Measurements from ENCODE around the gene TRAPPC5.

TRAPPC5 gene

DNA sequence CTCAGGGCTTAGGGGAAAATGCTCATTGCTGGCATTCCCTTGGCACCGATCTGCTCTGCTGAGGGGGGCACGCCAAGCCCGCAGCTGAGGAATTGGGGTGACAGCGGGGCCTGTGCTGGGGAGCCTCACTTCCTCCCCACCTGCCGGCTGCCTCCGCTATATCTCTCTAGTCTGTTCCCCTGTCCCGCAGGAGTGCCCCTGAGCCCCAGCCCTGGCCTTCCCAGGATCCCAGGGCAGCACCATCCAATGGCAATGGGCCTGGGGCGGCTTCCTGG lies 34.3 kb upstream of the TRAPPC5 start:
- no peak for DNase-seq

- no peak for DNase-seq
Measured at GRCh38 chr19:7647156-7647555, 33.5 kb upstream of the TRAPPC5 start.

DNA sequence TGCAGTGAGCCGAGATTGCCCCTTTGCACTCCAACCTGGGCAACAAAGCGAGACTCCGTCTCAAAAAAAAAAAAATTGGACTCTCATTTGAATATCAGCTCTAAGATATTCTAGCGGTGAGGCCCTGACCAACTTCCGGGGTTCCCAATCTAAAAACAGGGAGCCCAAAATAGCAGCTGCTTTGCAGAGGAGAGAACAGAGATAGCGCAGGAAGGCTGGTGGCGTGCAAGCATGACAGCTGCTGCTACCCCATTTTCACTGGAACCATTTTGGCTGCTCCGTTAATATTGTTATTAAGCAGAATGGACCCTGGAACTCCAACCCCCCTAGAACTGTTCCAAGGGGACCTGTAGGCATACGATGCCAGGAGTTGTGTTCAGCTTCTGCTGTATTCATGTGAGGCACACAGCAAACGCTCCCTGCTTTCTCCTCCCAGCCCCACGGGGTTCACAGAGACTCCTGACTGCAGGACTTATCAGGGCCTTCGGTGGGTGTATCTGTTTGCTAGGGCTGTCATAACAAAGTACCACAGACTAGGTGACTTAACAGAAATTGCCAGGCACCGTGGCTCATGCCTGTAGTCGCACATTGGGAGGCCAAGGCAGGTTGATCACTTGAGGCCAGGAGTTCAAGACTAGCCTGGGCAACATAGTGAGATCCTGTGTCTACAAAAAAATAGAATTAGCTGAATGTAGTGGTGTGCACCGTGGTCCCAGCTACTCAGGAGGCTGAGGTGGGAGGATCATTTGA lies 32.2 kb upstream of the TRAPPC5 start:
- no peak for DNase-seq

- no peak for DNase-seq
Measured at GRCh38 chr19:7650148-7650547, 30.5 kb upstream of the TRAPPC5 start.

GRCh38 chr19:7652061-7652641 lies 28.5 kb upstream of the TRAPPC5 start:
- DNase-seq, result peak; percentile 89

DNA sequence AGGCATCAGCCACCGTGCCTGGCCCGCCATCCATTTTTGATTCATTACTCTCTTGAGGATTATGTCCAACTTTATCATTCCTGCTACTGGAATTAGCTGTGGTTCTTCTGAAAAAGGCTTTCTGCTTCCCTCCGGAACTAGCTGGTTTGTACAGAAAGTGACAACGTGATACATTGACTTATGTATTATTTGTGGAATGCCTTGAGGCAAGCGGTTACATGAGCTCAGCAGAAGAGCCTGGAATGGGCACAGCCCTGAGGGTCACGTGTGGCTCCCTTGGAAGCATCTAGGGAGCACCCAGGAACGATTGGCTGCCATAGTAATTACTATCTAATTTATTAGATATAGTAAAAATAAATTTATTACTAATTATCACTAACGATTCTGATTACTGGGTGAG lies 26.2 kb upstream of the TRAPPC5 start:
- no peak for DNase-seq

DNA sequence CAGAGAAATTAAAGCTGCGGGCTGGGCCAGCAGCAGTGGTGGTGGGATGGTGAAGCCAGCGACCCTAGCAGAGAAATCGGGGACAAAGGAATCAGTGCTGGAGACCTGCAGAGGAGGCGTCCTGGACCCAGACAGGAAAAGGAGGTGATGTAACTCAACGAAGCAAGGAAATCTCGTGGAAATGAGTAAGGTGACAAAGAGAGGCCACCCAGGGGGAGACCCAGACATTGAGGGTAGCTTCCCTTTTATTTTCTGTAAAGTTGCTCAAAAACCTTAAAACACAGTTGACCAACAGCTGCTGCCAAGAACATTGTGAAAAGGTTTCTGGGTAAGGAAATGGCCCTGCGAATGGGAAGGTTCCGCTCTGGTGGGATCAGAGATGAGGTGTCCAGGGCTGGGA lies 25.1 kb upstream of the TRAPPC5 start:
- no peak for DNase-seq

GRCh38 chr19:7657131-7657751 lies 23.4 kb upstream of the TRAPPC5 start:
- DNase-seq, result no peak

GRCh38 chr19:7658219-7658686 lies 22.4 kb upstream of the TRAPPC5 start:
- peak; percentile 75 for DNase-seq

DNA sequence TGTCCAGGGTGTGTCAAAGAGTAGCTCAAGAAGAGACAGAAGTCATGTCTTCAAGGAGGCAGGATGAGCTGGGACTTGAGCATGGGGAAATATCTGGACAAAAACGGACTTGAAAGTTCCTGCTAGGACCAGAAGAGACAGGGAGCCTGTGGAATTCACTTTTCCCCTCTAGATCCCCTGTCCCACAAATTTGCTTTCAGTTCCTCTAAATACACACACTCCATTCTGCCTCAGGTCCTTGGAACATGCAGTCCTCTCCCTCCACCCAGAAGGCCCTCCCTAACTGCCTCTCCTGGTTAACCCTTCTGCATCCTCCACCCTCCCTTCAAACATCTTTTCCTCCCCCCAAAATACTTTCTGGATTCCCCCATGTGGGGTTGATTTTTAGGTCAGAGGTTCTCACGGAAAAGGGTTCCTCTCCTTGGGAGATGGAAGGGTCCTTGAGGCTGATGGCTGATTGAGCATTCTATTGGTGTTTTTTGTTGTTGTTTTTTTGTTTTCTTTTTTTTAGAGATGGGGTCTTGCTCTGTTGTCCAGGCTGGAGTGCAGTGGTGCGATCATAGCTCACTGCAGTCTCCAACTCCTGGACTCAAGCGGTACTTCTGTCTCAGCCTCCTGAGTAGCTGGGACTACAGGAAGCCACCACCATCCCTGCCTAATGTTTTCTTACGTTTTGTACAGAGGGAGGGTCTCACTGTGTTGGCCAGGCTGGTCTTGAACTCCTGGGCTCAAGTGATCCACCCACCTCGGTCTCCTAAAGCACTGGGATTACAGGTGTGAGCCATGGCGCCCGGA lies 18.7 kb upstream of the TRAPPC5 start:
- no peak for DNase-seq

GRCh38 chr19:7662657-7663056 lies 18.0 kb upstream of the TRAPPC5 start:
- no peak for DNase-seq

GRCh38 chr19:7663706-7664105 lies 16.9 kb upstream of the TRAPPC5 start:
- no peak for DNase-seq

DNA sequence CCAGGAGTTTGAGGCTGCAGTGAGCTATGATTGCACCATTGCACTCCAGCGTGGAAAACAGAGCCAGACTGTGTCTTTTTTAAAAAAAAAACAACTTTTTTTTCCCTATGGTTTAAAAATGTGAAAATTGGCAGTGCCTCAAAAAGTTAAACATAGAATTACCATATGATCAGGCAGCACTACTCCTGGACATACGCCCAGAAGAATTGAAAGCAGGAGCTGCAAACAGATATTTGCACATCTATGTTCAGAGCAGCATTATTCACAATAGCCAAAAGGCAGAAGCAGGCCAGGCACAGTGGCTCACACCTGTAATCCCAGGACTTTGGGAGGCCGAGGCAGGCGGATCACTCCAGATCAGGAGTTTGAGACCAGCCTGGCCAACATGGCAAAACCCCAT lies 15.6 kb upstream of the TRAPPC5 start:
- no peak for DNase-seq

DNA sequence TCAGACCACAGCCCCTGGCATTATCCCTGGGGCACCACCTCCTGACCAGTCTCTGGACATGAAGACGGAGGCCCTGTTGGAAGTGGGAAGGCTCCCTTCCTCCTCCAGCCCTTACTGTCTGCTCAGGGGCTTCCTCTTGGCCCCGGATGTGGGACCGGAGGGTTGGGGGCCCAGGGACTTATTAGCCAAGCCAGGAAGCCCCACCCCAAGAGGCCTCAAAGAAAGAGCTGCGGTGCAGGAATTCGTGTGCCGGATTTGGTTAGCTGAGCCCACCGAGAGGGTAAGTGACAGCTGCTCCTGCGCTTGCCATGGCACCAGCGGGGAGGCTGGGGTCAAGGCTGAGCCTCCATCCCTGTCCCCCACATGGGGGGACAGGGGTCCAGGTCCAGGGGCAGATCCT lies 11.8 kb upstream of the TRAPPC5 start, which contains the start of gene RETN:
RETN (plus strand) TSS at position 208 of the 400 bp plus-strand sequence. CDS start 278 bp downstream, outside the sequence.
- no peak for DNase-seq

GRCh38 chr19:7669641-7670040 lies 11.0 kb upstream of the TRAPPC5 start:
- no peak for DNase-seq

GRCh38 chr19:7670150-7670783 lies 10.4 kb upstream of the TRAPPC5 start:
- no peak for DNase-seq

DNA sequence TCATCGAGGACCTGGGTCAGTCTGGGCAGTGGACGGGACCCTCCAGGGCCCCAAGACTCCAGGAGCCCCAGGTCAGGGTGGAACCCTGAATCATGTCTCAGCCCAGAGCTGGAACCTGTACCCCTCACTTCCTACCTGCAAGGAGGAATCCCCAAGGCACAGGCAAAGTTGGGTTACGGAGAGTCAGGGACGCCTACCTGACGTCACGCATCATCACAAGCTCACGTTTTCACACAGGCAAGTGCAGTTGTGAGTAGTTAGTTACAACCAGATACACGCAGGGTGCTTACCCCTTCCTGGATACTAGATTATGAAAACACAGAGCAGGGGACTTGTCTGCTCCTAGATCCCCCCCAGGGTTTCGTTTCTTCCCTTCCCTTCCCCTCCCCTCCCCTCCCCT lies 9.8 kb upstream of the TRAPPC5 start:
- DNase-seq, result no peak

- no peak for DNase-seq
Measured at GRCh38 chr19:7672522-7672921, 8.1 kb upstream of the TRAPPC5 start.

GRCh38 chr19:7674010-7675005 lies 6.3 kb upstream of the TRAPPC5 start:
- peak; percentile 48 for DNase-seq

GRCh38 chr19:7676376-7676775 lies 4.3 kb upstream of the TRAPPC5 start:
- no peak for DNase-seq

- DNase-seq, result no peak
Measured at GRCh38 chr19:7676854-7677253, 3.8 kb upstream of the TRAPPC5 start, which contains the start of gene MCEMP1. Gene MCEMP1, plus strand, starts transcription at chr19:7677090. Its CDS starts 31 bp downstream, at chr19:7677121.
